HG02840 (cell line): ENCODE results near the gene ANKRD13B.

Experiments used
- ATAC-seq: cut with Tn5 transposase; IDR thresholded peaks from one replicate; pipeline ENCODE4 v1.9.1; 2021; ENCODE audit warnings: mild to moderate bottlenecking, moderate library complexity, moderate number of reproducible peaks; ENCODE audit not compliant: unreplicated experiment, low FRiP score

The ANKRD13B gene

GRCh38 chr17:29579866-29580771 is 12.8 kb upstream of the ANKRD13B start:
- ATAC-seq = no peak

GRCh38 chr17:29581583-29582253 is 11.2 kb upstream of the ANKRD13B start:
- ATAC-seq = no peak

- no peak for ATAC-seq
These were observed 10.6 kb upstream of the ANKRD13B start for GRCh38 chr17:29582254-29582765.

- no peak for ATAC-seq
These were observed 10.2 kb upstream of the ANKRD13B start for GRCh38 chr17:29582772-29583171.

- ATAC-seq = no peak
These were observed 9.3 kb upstream of the ANKRD13B start for GRCh38 chr17:29583324-29584248.

- ATAC-seq = no peak
These were observed 8.4 kb upstream of the ANKRD13B start for GRCh38 chr17:29584452-29585079.

- no peak for ATAC-seq
These were observed 7.7 kb upstream of the ANKRD13B start for GRCh38 chr17:29585080-29585751.

- no peak for ATAC-seq
These were observed 6.1 kb upstream of the ANKRD13B start for GRCh38 chr17:29586676-29587469.

- ATAC-seq = no peak
These were observed 5.3 kb upstream of the ANKRD13B start for GRCh38 chr17:29587591-29587990.

GRCh38 chr17:29588017-29588561 is 4.8 kb upstream of the ANKRD13B start:
- ATAC-seq = no peak

- ATAC-seq = peak; percentile 22
These were observed 4.1 kb upstream of the ANKRD13B start for GRCh38 chr17:29588562-29589411.

GRCh38 chr17:29589524-29590410 is 3.2 kb upstream of the ANKRD13B start, which contains the start of gene GIT1:
Gene GIT1 (minus strand): TSS chr17:29589648. CDS start chr17:29589378, 270 bp downstream.
- ATAC-seq = peak; percentile 50

- no peak for ATAC-seq
These were observed 2.4 kb upstream of the ANKRD13B start for GRCh38 chr17:29590411-29591145.

- no peak for ATAC-seq
These were observed 1.7 kb upstream of the ANKRD13B start for GRCh38 chr17:29591146-29591736.
